T-helper 2 cell treated with Interferon-gamma antibody and Interleukin-4, amounts not matched to agents 5 μg/mL and 100 μg/mL, for 36 hours (primary cell): ENCODE data around the gene RAB31.
"Not testable (repeated sequence)": the region's sequence is repeated elsewhere in the genome, so short reads cannot be mapped to it uniquely, and the experiment has no call there.

Source experiments
- DNase-seq: peaks from one replicate; pipeline ENCODE4 v3.0.0; 2021; ENCODE audit warnings: low spot score
- H3K27ac Mint-ChIP-seq: one replicate; pipeline ENCODE4 v1.8.0; 2021; ENCODE audit warnings: mild to moderate bottlenecking, mixed read lengths
- H3K27me3 Mint-ChIP-seq: one replicate; pipeline ENCODE4 v1.8.0; 2021; ENCODE audit warnings: low read depth, mixed read lengths
- H3K36me3 Mint-ChIP-seq: one replicate; pipeline ENCODE4 v1.8.0; 2021; ENCODE audit warnings: low read depth, mixed read lengths
- H3K4me1 Mint-ChIP-seq: one replicate; pipeline ENCODE4 v1.8.0; 2021; ENCODE audit warnings: low read depth, mixed read lengths
- H3K4me3 Mint-ChIP-seq: one replicate; pipeline ENCODE4 v1.8.0; 2022; ENCODE audit warnings: mild to moderate bottlenecking, moderate library complexity, mixed read lengths
- H3K9me3 Mint-ChIP-seq: one replicate; pipeline ENCODE4 v1.8.0; 2021; ENCODE audit warnings: mixed read lengths

RAB31 gene

DNA sequence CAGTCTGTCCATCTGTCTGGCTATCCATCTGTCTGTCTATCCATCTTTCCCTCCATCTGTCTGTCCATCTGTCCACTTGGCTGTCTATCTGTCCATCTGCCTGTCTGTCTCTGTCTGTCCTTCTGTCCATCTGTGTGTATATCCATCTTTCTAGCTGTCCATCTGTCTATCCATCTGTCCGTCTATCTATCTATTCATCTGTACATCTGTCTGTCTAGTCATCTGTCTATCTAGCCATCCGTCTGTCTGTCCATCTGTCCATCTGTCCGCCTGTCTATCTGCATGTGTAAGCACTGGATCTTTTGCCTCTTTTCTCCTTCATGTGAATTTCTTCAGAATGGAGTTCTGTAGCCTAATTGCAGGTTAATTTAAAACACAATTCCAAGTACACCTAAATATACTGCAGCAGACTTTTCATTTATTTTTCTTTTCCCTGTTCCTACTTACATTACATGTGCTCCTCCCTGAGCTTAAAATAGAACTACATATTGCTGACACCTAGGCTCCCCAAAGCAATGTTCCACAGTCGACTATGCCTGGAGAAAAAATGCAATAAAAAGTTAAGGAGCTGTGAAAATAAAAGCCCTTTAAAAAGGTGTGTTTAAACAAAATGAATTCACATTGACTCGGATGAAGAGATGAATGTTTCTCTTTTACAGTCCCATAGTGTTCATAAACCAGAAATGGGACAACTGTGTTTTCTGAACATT lies 140.2 kb downstream of the RAB31 start:
- Mint-ChIP-seq H3K4me3 (no peak overlapping the region), H3K36me3 (no peaks in the 10 kb centered on the region), H3K9me3 (no peaks in the 10 kb centered on the region), H3K27me3 (peaks cover 51% of the 10 kb centered on the region), H3K27ac (no peak overlapping the region), H3K4me1 (peaks cover 6% of the 10 kb centered on the region)
- DNase-seq, result no peak

DNA sequence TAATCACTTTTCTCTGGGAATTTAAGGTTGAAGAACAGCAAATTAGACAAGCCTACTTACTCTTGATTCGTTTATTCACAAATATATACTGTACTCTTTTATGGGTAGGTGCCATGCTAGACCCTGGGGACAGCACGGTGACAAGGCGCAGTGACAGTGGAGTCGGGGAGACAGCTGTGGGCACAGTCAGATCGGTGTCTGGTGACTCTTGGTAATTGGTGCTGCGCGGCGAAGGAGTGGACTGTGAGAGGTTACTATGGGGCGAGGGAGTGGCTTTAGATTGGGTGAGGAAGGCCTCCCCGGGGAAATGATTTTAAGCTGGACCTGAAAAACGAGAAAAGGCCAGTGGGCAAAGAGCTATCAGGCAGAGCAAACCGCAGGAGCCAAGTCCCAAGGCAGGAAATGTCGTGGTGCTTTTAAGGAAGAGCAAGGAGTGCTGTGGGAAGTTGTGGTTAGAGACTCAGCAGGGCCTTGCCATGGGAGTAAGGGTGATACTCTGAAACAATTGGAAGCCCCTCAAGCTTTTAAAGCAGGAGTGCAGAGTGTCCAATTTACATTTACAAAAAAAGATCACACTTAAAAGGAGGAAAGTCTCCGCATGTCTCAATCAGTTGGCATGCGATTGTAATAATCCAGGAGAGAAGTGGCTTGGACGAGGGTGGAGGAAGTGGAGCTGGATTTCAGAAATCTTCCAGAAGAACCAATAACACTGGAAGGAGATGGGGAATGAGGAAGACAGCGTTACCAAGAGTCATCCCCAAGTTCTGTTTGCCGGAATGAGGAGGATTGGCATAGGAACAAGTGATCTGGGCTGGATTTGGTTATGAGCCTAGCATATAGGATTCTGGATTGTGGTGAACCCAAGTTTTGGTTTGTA lies 141.5 kb downstream of the RAB31 start:
- Mint-ChIP-seq H3K27ac (no peak overlapping the region), H3K27me3 (peaks cover 52% of the 10 kb centered on the region), H3K9me3 (no peaks in the 10 kb centered on the region), H3K4me1 (peaks cover 6% of the 10 kb centered on the region), H3K4me3 (no peak overlapping the region), H3K36me3 (no peaks in the 10 kb centered on the region)
- no peak for DNase-seq

DNA sequence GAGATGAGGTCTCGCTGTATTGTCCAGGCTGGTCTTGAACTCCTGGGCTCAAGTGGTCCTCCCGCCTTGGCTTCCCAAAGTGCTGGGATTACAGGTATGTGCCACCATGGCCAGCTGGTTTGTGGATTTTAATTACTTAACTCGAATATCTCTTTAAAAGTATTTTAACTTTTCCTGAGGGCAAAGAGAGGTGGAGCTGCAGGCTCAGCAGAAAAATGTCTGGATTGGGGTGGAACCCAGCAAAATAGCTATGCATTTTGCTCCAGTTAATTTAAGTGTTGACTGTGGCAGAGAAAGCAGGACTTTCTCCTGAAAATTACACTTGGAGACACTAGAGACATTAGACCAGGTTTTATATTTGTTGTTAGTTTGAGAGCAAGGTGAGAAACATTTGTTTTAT lies 142.2 kb downstream of the RAB31 start:
- H3K36me3 Mint-ChIP-seq, result no peaks in the 10 kb centered on the region

DNA sequence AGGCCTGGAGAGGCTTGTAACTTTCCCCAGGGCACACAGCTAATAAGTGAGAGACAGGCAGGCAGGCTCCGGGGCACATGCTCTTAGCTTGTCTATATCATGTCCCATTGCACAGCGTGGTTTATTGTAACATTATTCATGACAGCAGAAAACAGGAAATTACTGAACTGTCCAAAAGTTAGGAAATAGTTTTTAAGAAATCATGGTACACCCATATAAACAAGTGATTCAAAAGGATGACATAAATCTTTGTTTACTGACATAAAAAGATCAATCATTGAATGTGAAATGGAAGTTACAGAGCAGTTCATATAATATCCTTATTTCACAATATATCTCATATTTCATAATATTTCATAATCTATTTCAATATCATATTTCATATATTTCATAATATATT lies 143.4 kb downstream of the RAB31 start:
- Mint-ChIP-seq H3K36me3 (no peaks in the 10 kb centered on the region), H3K9me3 (no peaks in the 10 kb centered on the region), H3K4me1 (peaks cover 6% of the 10 kb centered on the region), H3K27ac (no peak overlapping the region), H3K27me3 (peaks cover 56% of the 10 kb centered on the region), H3K4me3 (no peak overlapping the region)
- no peak for DNase-seq

More for the DNA sequence above, 142.2 kb downstream of the RAB31 start:
- no peak for DNase-seq
- Mint-ChIP-seq H3K27me3 (peaks cover 54% of the 10 kb centered on the region), H3K4me1 (peaks cover 6% of the 10 kb centered on the region), H3K4me3 (no peak overlapping the region), H3K9me3 (no peaks in the 10 kb centered on the region), H3K27ac (no peak overlapping the region)

DNA sequence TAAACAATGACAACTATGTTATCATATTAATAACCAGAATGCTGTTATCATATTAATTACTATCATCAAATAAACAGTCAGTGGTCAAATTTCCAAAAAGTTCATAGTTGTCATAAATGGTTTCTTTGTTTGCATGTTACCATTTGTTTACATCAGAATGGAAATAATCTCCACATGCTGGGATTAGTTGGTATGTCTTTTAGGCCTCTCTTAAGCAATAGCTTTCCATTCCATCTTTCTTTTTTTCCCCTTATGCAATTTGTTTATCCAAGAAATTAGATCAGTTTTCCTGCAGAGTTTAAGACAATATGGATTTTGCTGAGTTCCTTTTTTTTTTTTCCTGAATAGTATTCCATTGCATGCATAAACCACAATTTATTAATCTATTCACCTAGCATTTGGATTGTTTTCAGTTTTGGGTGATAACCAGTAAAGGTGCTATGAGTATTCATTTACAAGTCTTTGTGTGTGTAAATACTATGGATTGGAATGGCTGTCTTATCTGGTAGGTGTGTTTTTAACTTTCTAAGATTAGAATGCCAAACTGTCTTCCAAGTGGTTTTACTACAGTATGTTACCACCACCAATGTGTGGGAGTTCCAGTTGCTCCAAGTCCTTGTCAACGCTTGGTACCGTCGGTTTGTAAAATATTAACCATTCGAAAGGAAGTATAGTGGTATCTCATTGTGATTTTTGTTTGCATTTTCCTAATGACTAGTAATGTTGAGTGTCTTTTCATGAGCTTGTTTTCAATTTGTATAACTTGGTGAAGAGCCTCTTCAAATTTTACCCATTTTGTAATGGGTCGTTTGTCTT lies 144.4 kb downstream of the RAB31 start:
- Mint-ChIP-seq H3K27ac (no peak overlapping the region), H3K36me3 (no peaks in the 10 kb centered on the region), H3K4me3 (no peak overlapping the region), H3K27me3 (peaks cover 48% of the 10 kb centered on the region), H3K9me3 (no peaks in the 10 kb centered on the region), H3K4me1 (peaks cover 6% of the 10 kb centered on the region)
- DNase-seq, result no peak

DNA sequence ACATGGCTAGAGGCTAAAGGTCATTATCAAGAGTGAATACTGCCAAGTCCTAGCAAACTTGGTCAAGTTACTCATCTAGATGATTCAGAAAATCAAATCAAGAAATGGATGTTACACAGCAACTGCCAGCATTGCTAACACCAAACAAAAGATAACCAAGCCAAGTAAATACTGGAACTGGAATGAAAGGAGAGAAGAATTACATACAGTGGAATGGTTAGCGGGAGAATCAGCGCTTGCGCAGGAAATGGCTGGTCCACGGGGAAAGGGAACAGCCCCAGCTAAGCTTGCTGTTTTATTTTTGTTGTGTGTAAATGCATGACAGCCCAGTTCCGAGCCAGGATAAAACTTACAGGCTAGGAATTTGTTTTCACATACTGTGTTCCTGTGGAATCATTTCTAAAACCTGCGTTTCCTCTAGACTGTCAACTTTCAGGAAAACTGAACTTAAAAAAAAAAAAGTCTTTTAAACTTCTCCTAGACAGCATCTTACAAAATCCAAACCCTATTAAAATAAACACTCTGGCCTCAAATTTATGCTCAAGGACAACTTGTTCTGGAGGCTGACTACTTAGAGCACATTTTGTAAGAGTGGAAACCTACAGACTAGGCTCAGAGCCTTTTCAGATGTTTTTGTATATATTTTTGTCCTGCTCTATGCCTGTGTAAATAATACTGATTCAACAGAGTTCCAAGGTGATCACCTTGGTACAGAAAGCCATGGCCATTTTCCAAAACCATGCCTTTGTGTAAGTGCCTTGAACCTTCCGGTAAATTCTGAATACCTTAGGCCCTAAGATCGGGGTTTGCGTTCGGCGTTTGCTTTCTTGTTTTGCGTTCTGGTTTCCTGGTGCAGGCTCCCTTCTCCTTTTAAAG lies 146.9 kb downstream of the RAB31 start:
- Mint-ChIP-seq H3K4me1 (peaks cover 7% of the 10 kb centered on the region), H3K9me3 (no peaks in the 10 kb centered on the region), H3K36me3 (no peaks in the 10 kb centered on the region), H3K4me3 (no peak overlapping the region), H3K27ac (no peak overlapping the region), H3K27me3 (peaks cover 27% of the 10 kb centered on the region)
- DNase-seq, result no peak

DNA sequence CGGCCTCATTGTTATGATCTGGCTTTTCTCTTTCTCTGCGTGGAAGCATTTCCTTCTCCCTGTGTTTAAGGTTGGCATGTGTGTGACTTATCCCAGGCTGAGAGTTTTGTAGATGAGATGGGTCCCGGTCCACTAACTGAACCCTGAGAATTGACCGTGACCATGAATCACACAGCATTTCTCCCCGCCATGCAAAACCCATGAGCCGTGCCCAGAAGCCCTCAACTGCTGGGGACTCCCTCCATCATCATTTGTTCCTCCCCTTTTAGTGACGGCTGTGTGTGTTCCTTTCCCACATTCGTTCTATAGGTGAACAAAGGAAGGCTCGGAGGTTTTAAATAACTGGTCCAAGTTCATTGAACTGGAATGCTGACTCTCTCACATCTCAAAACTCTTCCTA lies 147.6 kb downstream of the RAB31 start:
- DNase-seq, result no peak
- Mint-ChIP-seq H3K27ac (no peak overlapping the region), H3K4me1 (peaks cover 7% of the 10 kb centered on the region), H3K27me3 (peaks cover 22% of the 10 kb centered on the region), H3K4me3 (no peak overlapping the region), H3K9me3 (no peaks in the 10 kb centered on the region), H3K36me3 (no peaks in the 10 kb centered on the region)

DNA sequence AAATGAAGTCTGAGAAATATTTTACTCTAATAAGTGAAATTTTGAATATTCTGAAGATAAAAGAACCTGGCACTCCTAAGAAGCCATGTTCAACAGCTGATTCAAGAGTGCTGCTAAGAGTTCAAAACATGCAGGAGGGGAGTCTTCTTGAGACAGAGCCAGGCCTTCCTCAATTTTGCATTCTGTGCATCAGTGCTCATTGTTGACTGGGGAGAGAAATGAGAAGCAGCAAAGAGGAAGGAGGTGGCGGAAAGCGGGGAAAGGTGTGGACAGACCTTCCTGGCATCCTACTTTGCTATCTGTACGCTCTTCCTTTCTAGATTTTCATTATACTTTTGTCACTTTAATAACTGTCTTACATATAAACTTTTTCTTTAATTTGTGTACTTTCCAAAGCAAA lies 148.0 kb downstream of the RAB31 start:
- H3K36me3 Mint-ChIP-seq, result no peaks in the 10 kb centered on the region
- H3K27me3 Mint-ChIP-seq, result peaks cover 22% of the 10 kb centered on the region
- no peak overlapping the region for H3K4me3 Mint-ChIP-seq
- no peaks in the 10 kb centered on the region for H3K9me3 Mint-ChIP-seq
- DNase-seq, result no peak
- H3K27ac Mint-ChIP-seq, result no peak overlapping the region
- peaks cover 10% of the 10 kb centered on the region for H3K4me1 Mint-ChIP-seq

DNA sequence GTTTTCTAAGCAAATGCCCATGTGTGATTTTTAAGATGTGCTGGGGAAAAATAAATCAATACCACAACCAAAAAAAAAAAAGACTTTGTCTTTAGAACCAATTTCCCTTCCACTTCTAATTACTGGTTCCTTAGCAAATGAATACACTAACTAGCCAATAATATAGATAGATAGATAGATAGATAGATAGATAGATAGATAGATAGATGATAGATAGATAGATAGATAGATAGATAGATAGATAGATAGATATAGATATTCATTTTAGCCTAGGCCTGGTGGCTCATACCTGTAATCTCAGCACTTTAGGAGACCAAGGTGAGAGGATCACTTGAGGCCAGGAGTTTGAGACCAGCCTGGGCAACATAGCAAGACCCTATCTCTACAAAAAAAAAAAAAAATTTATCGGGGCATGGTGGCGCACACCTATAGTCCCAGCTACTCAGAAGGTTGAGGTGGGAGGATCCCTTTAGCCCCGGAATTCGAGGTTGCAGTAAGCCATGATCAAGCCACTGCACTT lies 149.4 kb downstream of the RAB31 start:
- DNase-seq, H3K36me3 Mint-ChIP-seq, H3K4me3 Mint-ChIP-seq, H3K9me3 Mint-ChIP-seq, H3K27ac Mint-ChIP-seq: not testable (repeated sequence)
- peaks cover 23% of the 10 kb centered on the region for H3K4me1 Mint-ChIP-seq
- H3K27me3 Mint-ChIP-seq, result peaks cover 18% of the 10 kb centered on the region

DNA sequence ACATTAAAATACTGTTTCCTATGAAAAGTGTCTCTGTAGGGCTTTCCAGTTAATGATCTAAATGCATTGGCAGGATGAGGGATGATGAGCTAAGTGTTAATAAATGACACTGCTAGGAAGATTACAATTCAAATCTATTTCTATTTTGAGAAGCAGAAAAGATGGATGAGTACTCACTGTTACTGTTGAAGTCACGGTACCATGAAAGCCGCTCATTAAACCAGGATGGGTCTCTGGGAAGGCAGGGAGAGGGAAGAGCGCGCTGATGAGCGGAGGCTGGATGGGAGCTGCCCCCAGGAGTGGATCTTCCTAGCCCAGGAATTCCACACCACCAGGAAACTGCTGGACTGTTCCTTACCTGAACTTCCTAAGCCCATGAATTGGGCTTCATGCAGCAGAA lies 150.5 kb downstream of the RAB31 start:
- H3K9me3 Mint-ChIP-seq, result no peaks in the 10 kb centered on the region
- peaks cover 32% of the 10 kb centered on the region for H3K4me1 Mint-ChIP-seq
- H3K27ac Mint-ChIP-seq, result no peak overlapping the region
- DNase-seq, result no peak
- H3K27me3 Mint-ChIP-seq, result peaks cover 16% of the 10 kb centered on the region
- no peak overlapping the region for H3K4me3 Mint-ChIP-seq
- no peaks in the 10 kb centered on the region for H3K36me3 Mint-ChIP-seq

DNA sequence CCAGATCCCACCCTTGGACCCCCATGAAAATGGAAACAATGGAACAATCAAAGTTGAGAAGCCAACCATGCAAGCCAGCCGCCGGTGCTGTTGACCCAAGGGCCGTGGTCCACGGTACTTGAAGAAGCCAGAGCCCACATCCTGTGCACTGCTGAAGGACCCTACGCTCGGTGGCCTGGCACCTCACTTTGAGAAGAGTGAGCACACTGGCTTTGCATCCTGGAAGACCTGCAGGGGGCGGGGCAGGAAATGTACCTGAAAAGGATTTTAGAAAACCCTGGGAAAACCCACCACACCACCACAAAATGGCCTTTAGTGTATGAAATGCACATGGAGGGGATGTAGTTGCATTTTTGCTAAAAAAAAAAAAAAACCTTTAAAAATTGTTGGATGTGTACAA lies 151.1 kb downstream of the RAB31 start:
- Mint-ChIP-seq H3K27ac (no peak overlapping the region), H3K4me3 (no peak overlapping the region), H3K36me3 (no peaks in the 10 kb centered on the region), H3K9me3 (no peaks in the 10 kb centered on the region), H3K4me1 (peaks cover 32% of the 10 kb centered on the region), H3K27me3 (peaks cover 13% of the 10 kb centered on the region)
- no peak for DNase-seq

DNA sequence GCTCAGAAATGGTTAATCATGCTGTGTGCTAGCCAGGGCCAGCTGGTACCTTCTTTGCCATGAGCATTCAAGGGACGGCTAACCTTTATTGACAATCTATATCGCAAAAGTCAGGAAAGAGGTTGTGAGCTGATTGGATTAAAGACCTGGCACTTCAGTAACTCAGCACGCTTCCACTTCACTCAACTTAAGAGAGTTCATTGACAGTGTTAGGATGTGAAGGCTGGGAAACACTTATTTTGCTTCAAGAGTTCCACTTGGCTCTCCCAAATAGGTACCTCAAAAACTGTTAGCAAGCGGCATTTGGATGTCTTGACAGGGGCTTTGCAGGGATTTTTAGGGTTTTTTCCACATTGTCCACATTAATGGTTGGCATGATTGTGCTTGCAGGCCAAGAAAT lies 152.6 kb downstream of the RAB31 start:
- Mint-ChIP-seq H3K4me3 (no peak overlapping the region), H3K4me1 (peaks cover 32% of the 10 kb centered on the region), H3K36me3 (peaks cover 3% of the 10 kb centered on the region), H3K27ac (no peak overlapping the region), H3K27me3 (peaks cover 7% of the 10 kb centered on the region), H3K9me3 (peaks cover 7% of the 10 kb centered on the region)
- no peak for DNase-seq

DNA sequence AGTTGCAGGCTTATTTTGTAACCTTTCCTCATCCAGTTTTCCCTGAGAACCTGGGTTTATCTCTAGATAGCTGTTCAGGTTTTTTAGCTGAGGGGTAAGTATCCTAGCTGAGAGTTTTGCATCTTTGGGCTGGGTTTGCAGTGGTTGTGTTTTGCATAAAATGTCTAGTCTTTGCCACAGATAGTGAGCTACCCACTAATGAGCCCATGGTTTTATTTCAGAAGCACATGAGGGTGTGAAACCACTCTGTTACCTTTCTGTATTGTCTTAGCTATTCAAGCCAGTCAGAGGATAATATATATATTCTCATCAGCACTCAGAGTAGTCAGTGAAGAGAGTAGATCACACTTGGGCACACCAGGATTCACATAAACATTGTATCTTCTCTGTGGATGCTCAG lies 153.1 kb downstream of the RAB31 start:
- H3K4me3 Mint-ChIP-seq, result no peak overlapping the region
- H3K4me1 Mint-ChIP-seq, result peaks cover 32% of the 10 kb centered on the region
- DNase-seq, result no peak
- no peak overlapping the region for H3K27ac Mint-ChIP-seq
- H3K27me3 Mint-ChIP-seq, result peaks cover 5% of the 10 kb centered on the region
- peaks cover 11% of the 10 kb centered on the region for H3K9me3 Mint-ChIP-seq
- H3K36me3 Mint-ChIP-seq, result peaks cover 8% of the 10 kb centered on the region
